Keratinocyte (primary cell): ENCODE measurements around the gene PCBD2. TPM values are rescaled to one million over a fixed set of nuclear protein-coding genes. Genes with fewer than 3 reads are reported as not detected.

Source experiments
- DNase-seq: peaks from one replicate; pipeline ENCODE4 v3.0.0-alpha.2; 2011; ENCODE audit warnings: low read depth, missing footprints, low spot score
- FAIRE-seq: peaks from 2 replicates; lab custom pipeline; 2011; peaks lifted over from hg19 to GRCh38; lab: Jason Lieb, UNC
- H2AFZ ChIP-seq: 2 replicates; pipeline ENCODE4 v1.6.0; 2012; ENCODE audit warnings: low read length, control low read depth, inconsistent platforms; ENCODE audit not compliant: control insufficient read depth
- H3K27ac ChIP-seq: 2 replicates; pipeline ENCODE4 v1.5.1; 2011; ENCODE audit warnings: low read length; ENCODE audit not compliant: control insufficient read depth, insufficient read depth
- H3K27me3 ChIP-seq: 3 replicates; pipeline ENCODE4 v1.6.0; 2011; ENCODE audit warnings: low read length; ENCODE audit not compliant: control insufficient read depth, insufficient read depth; ENCODE audit errors: extremely low read depth
- H3K36me3 ChIP-seq, 2 experiments: 2 replicates in 1 of 2; 3 replicates in 1 of 2; pipeline ENCODE4 v1.5.1; 2011; ENCODE audit warnings: low read length in 2 of 2, mild to moderate bottlenecking in 1 of 2; ENCODE audit not compliant: control insufficient read depth in 2 of 2, insufficient read depth in 2 of 2; ENCODE audit errors: extremely low read depth in 1 of 2
- H3K4me1 ChIP-seq: 3 replicates; pipeline ENCODE4 v1.5.1; 2011; ENCODE audit warnings: low read length; ENCODE audit not compliant: control insufficient read depth, insufficient read depth; ENCODE audit errors: extremely low read depth
- H3K4me2 ChIP-seq: 3 replicates; pipeline ENCODE4 v1.6.0; 2011; ENCODE audit warnings: low read depth, low read length; ENCODE audit not compliant: control insufficient read depth, insufficient read depth; ENCODE audit errors: extremely low read depth
- H3K4me3 ChIP-seq, 3 experiments: fragments of 200-600 bp in 1 of 3; sonication (generic) in 1 of 3; 2 replicates in 2 of 3; 3 replicates in 1 of 3; pipeline ENCODE4 v1.5.1; 2011 to 2016; ENCODE audit warnings: low read length in 3 of 3, mild to moderate bottlenecking in 3 of 3, control low read depth in 2 of 3, inconsistent platforms in 1 of 3, low read depth in 1 of 3, mixed read lengths in 1 of 3, mixed run types in 1 of 3, moderate library complexity in 1 of 3; ENCODE audit not compliant: control insufficient read depth in 2 of 3, insufficient read depth in 2 of 3; ENCODE audit errors: extremely low read depth in 1 of 3
- H3K79me2 ChIP-seq: 2 replicates; pipeline ENCODE4 v1.6.0; 2012; ENCODE audit warnings: low read length; ENCODE audit not compliant: control insufficient read depth, insufficient read depth
- H3K9ac ChIP-seq: 3 replicates; pipeline ENCODE4 v1.6.0; 2011; ENCODE audit warnings: low read length; ENCODE audit not compliant: control insufficient read depth, insufficient read depth; ENCODE audit errors: extremely low read depth
- H3K9me1 ChIP-seq: 3 replicates; pipeline ENCODE4 v1.6.0; 2011; ENCODE audit warnings: low read length; ENCODE audit not compliant: control insufficient read depth, insufficient read depth; ENCODE audit errors: extremely low read depth
- H3K9me3 ChIP-seq: 2 replicates; pipeline ENCODE4 v1.5.1; 2012; ENCODE audit warnings: low read depth, low read length; ENCODE audit not compliant: control insufficient read depth
- H4K20me1 ChIP-seq: 3 replicates; pipeline ENCODE4 v1.6.0; 2011; ENCODE audit warnings: low read length; ENCODE audit not compliant: control insufficient read depth, insufficient read depth; ENCODE audit errors: extremely low read depth
- EZH2 ChIP-seq: IDR thresholded peaks from one replicate; pipeline ENCODE4 v1.6.1; 2012; ENCODE audit warnings: inconsistent platforms, mild to moderate bottlenecking, low read length, moderate library complexity
- dilution Hi-C: fragments of 300-500 bp; cut with MboI; formaldehyde crosslinking; loops from one replicate; pipeline ENCODE4 v1.7.0; 2020; ENCODE audit warnings: low sequenced_read_pairs; ENCODE audit not compliant: extremely low pct_ligation_motif_present
- polyA plus RNA-seq, 5 experiments: library from polyadenylated mRNA; depleted of rRNA in 3 of 5; stranded (reverse) in 3 of 5; stranded (forward) in 1 of 5; unstranded in 1 of 5; fragments of >200 nt; gene quantifications; 1 replicate in 1 of 5; 2 replicates in 3 of 5; 3 replicates in 1 of 5; pipeline versions ENCODE4 v1.2.1 to v1.2.3, GENCODE V29; 2011 to 2012; ENCODE audit warnings: missing spikeins in 2 of 5, low read depth in 1 of 5, low replicate concordance in 1 of 5
- TF ChIP-seq, protein P1 (sequence below), 3 experiments: IDR thresholded peaks in 1 of 3; conservative IDR thresholded peaks in 1 of 3; optimal IDR thresholded peaks in 1 of 3; 2 replicates in 2 of 3; 3 replicates in 1 of 3; pipeline versions ENCODE3 to v1.5.1; 2011; ENCODE audit warnings: low read length in 3 of 3, mild to moderate bottlenecking in 3 of 3, moderate library complexity in 2 of 3, control low read depth in 1 of 3, inconsistent platforms in 1 of 3; ENCODE audit not compliant: insufficient read depth in 2 of 3; ENCODE audit errors: extremely low read depth in 1 of 3

Gene PCBD2
- polyA plus RNA-seq, 1 donor (not counting 4 experiments of a cell fraction or from before 2014, with no cell fraction given) = 6.2 TPM

GRCh38 chr5:134932508-134932907 is 27.6 kb downstream of the PCBD2 start:
- H3K4me1 ChIP-seq = no peaks in the 10 kb centered on the region
- no peaks in the 10 kb centered on the region for H4K20me1 ChIP-seq
- no peak overlapping the region for H3K4me2 ChIP-seq
- peaks cover 0 to 8% of the 10 kb centered on the region in 2 experiments for H3K36me3 ChIP-seq
- TF ChIP-seq, protein P1, sequence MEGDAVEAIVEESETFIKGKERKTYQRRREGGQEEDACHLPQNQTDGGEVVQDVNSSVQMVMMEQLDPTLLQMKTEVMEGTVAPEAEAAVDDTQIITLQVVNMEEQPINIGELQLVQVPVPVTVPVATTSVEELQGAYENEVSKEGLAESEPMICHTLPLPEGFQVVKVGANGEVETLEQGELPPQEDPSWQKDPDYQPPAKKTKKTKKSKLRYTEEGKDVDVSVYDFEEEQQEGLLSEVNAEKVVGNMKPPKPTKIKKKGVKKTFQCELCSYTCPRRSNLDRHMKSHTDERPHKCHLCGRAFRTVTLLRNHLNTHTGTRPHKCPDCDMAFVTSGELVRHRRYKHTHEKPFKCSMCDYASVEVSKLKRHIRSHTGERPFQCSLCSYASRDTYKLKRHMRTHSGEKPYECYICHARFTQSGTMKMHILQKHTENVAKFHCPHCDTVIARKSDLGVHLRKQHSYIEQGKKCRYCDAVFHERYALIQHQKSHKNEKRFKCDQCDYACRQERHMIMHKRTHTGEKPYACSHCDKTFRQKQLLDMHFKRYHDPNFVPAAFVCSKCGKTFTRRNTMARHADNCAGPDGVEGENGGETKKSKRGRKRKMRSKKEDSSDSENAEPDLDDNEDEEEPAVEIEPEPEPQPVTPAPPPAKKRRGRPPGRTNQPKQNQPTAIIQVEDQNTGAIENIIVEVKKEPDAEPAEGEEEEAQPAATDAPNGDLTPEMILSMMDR (optimal IDR thresholded peaks at IDR 0.05 in 1 of 3, IDR thresholded peaks at IDR 0.05 in 1 of 3, conservative IDR thresholded peaks at IDR 0.05 in 1 of 3; ENCODE audit: extremely low read depth in 1 of 3, insufficient read depth in 2 of 3, low read length in 3 of 3) = no peak
- no peak for TF ChIP-seq EZH2
- no peak overlapping the region for H3K27ac ChIP-seq
- no peak overlapping the region for H2AFZ ChIP-seq
- FAIRE-seq (no peak), DNase-seq (no peak)
- H3K4me3 ChIP-seq = no peak overlapping the region
- H3K27me3 ChIP-seq = no peaks in the 10 kb centered on the region
- no peak overlapping the region for H3K9ac ChIP-seq
- no peaks in the 10 kb centered on the region for H3K9me3 ChIP-seq
- H3K9me1 ChIP-seq = no peaks in the 10 kb centered on the region
- dilution Hi-C loops = no loop called here
- no peaks in the 10 kb centered on the region for H3K79me2 ChIP-seq

DNA sequence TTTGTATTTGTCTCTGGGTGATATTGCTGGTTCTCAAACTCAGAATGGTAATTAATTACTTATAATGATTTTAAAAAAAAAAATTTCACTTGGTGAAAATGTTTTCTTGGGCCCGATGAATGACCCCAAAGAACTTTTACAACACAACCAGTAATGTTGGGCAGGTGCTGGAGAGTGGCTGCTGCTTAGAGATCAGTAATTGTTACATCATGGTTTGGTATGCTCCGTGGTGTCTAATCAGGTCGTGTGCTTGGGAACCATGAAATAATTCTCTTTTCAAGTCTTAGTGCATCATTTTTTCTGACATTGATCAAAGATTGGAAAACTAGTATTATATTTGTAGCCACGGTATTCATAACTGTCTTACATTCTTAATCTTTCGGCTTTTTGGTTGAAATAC is 29.3 kb downstream of the PCBD2 start:
- Histone ChIP-seq H3K27me3 (no peaks in the 10 kb centered on the region), H3K36me3 (peaks cover 0 to 11% of the 10 kb centered on the region in 2 experiments), H3K9me1 (no peaks in the 10 kb centered on the region), H3K4me1 (no peaks in the 10 kb centered on the region), H2AFZ (no peak overlapping the region), H3K4me3 (no peak overlapping the region), H3K9ac (no peak overlapping the region), H3K9me3 (no peaks in the 10 kb centered on the region), H4K20me1 (no peaks in the 10 kb centered on the region), H3K79me2 (no peaks in the 10 kb centered on the region), H3K27ac (no peak overlapping the region), H3K4me2 (no peak overlapping the region)
- TF ChIP-seq EZH2 = no peak
- TF ChIP-seq, protein P1 (optimal IDR thresholded peaks at IDR 0.05 in 1 of 3, IDR thresholded peaks at IDR 0.05 in 1 of 3, conservative IDR thresholded peaks at IDR 0.05 in 1 of 3; ENCODE audit: extremely low read depth in 1 of 3, insufficient read depth in 2 of 3, low read length in 3 of 3) = no peak
- DNase-seq (no peak), FAIRE-seq (no peak)
- dilution Hi-C loops = no loop called here
